ENCODE results near the gene PPP6R2. TPM values are rescaled to one million over a fixed set of nuclear protein-coding genes. Genes with fewer than 3 reads are reported as not detected.
"Not testable (repeated sequence)": the region's sequence is repeated elsewhere in the genome, so short reads cannot be mapped to it uniquely, and the experiment has no call there.

Gene PPP6R2
- total RNA-seq, 2 donors from 2014 or later: 62.1 to 63.7 TPM

- H3K9me3 ChIP-seq (ENCODE audit: control insufficient read depth, low read length, poor library complexity, severe bottlenecking): no peaks in the 10 kb centered on the region
- DNase-seq (no peak), ATAC-seq (no peak)
- Mint-ChIP-seq H3K4me1 (peaks cover 8% of the 10 kb centered on the region), H3K36me3 (ENCODE audit: low read depth) (no peaks in the 10 kb centered on the region), H3K4me3 (no peak overlapping the region), H3K27me3 (no peaks in the 10 kb centered on the region), H3K27ac (no peak overlapping the region)
These were observed 26.7 kb upstream of the PPP6R2 start for GRCh38 chr22:50316114-50317065.

DNA sequence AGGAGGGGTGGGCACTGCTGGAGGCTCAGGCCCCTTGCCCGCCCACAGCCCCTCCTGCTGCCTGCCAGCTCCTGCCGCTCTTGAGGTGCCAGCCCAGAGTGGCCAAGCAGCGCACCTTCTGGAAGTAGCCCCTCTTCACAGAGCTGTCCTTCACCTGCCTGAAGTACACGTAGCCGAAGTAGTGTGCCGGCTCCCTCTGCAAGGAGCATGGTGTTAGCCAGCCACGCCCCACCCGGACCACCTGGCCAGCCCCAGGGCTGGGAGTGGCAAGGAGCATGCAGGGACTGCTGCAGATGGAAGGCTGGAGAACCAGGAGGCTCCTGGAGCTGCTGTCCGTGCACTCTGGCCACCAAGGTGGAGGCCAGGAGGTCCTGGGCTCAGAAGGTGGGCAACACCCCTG is 25.9 kb upstream of the PPP6R2 start:
- no peaks in the 10 kb centered on the region for H3K9me3 ChIP-seq (ENCODE audit: control insufficient read depth, low read length, poor library complexity, severe bottlenecking)
- Mint-ChIP-seq H3K4me3 (no peak overlapping the region), H3K4me1 (peaks cover 8% of the 10 kb centered on the region), H3K27me3 (no peaks in the 10 kb centered on the region), H3K27ac (no peak overlapping the region), H3K36me3 (ENCODE audit: low read depth) (no peaks in the 10 kb centered on the region)
- ATAC-seq (no peak), DNase-seq (no peak)

GRCh38 chr22:50317674-50318073 is 25.5 kb upstream of the PPP6R2 start:
- no peaks in the 10 kb centered on the region for H3K9me3 ChIP-seq (ENCODE audit: control insufficient read depth, low read length, poor library complexity, severe bottlenecking)
- Mint-ChIP-seq H3K4me1 (peaks cover 8% of the 10 kb centered on the region), H3K4me3 (no peak overlapping the region), H3K36me3 (ENCODE audit: low read depth) (no peaks in the 10 kb centered on the region), H3K27ac (no peak overlapping the region), H3K27me3 (no peaks in the 10 kb centered on the region)
- ATAC-seq: no peak
- DNase-seq: no peak

- Mint-ChIP-seq H3K27ac (no peak overlapping the region), H3K4me3 (no peak overlapping the region), H3K27me3 (no peaks in the 10 kb centered on the region), H3K4me1 (peaks cover 8% of the 10 kb centered on the region), H3K36me3 (ENCODE audit: low read depth) (no peaks in the 10 kb centered on the region)
- DNase-seq (no peak), ATAC-seq (no peak)
- H3K9me3 ChIP-seq (ENCODE audit: control insufficient read depth, low read length, poor library complexity, severe bottlenecking): no peaks in the 10 kb centered on the region
These were observed 24.8 kb upstream of the PPP6R2 start for GRCh38 chr22:50318356-50318697.

DNA sequence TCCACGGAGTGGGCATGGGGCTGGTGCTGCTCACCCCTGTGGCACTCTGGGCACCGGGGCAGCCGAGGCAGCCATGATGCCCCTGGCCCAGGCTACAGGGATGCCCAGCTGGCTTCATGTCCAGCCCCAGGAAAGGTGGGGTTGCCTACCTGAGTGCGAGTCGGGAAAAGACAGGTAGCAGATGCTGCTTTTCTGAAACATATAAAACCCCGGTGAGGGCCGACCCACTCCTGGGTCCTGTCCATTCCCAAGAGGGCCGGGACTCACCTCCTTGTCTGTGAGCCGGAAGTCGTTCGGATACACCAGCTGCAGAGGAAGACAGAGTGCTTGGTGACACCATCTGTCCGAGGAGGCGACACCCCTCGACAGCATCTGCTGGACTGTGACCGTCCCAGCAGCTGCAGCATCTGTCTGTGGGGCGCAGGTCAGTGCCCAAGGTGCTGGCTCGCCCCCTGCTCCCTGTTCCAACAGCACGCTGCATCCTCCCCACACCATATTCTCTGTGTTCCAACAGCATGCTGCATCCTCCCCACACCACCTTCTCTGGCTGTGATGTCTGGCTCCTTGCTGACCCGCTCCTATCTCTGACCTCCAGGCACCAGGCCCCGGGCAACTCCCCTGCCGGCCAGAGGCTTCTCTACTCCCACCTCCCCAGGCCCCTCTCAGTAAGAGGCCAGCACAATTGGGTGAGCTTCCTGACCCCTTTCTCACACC is 24.3 kb upstream of the PPP6R2 start:
- DNase-seq (no peak), ATAC-seq (no peak)
- no peak overlapping the region for H3K4me3 Mint-ChIP-seq
- H3K27ac Mint-ChIP-seq: no peak overlapping the region
- no peaks in the 10 kb centered on the region for H3K27me3 Mint-ChIP-seq
- H3K4me1 Mint-ChIP-seq: peaks cover 8% of the 10 kb centered on the region
- H3K9me3 ChIP-seq (ENCODE audit: control insufficient read depth, low read length, poor library complexity, severe bottlenecking): no peaks in the 10 kb centered on the region
- H3K36me3 Mint-ChIP-seq (ENCODE audit: low read depth): no peaks in the 10 kb centered on the region

GRCh38 chr22:50319503-50319951 is 23.6 kb upstream of the PPP6R2 start:
- H3K9me3 ChIP-seq (ENCODE audit: control insufficient read depth, low read length, poor library complexity, severe bottlenecking): no peaks in the 10 kb centered on the region
- Mint-ChIP-seq H3K4me1 (peaks cover 3% of the 10 kb centered on the region), H3K27me3 (no peaks in the 10 kb centered on the region), H3K36me3 (ENCODE audit: low read depth) (no peaks in the 10 kb centered on the region), H3K27ac (no peak overlapping the region), H3K4me3 (no peak overlapping the region)
- DNase-seq: no peak
- no peak for ATAC-seq

GRCh38 chr22:50320116-50320515 is 23.0 kb upstream of the PPP6R2 start:
- no peaks in the 10 kb centered on the region for H3K9me3 ChIP-seq (ENCODE audit: control insufficient read depth, low read length, poor library complexity, severe bottlenecking)
- no peak overlapping the region for H3K27ac Mint-ChIP-seq
- ATAC-seq: no peak
- peaks cover 3% of the 10 kb centered on the region for H3K4me1 Mint-ChIP-seq
- no peak overlapping the region for H3K4me3 Mint-ChIP-seq
- H3K27me3 Mint-ChIP-seq: no peaks in the 10 kb centered on the region
- DNase-seq: no peak
- no peaks in the 10 kb centered on the region for H3K36me3 Mint-ChIP-seq (ENCODE audit: low read depth)

GRCh38 chr22:50320671-50321325 is 22.3 kb upstream of the PPP6R2 start:
- DNase-seq: no peak
- Mint-ChIP-seq H3K36me3 (ENCODE audit: low read depth) (no peaks in the 10 kb centered on the region), H3K4me3 (no peak overlapping the region), H3K27ac (no peak overlapping the region), H3K4me1 (peaks cover under 1% of the 10 kb centered on the region), H3K27me3 (peaks cover 3% of the 10 kb centered on the region)
- no peaks in the 10 kb centered on the region for H3K9me3 ChIP-seq (ENCODE audit: control insufficient read depth, low read length, poor library complexity, severe bottlenecking)
- ATAC-seq: no peak

GRCh38 chr22:50322382-50323104 is 20.6 kb upstream of the PPP6R2 start:
- H3K36me3 Mint-ChIP-seq (ENCODE audit: low read depth); H3K4me3 Mint-ChIP-seq; H3K9me3 ChIP-seq (ENCODE audit: control insufficient read depth, low read length, poor library complexity, severe bottlenecking); H3K4me1 Mint-ChIP-seq; H3K27ac Mint-ChIP-seq; H3K27me3 Mint-ChIP-seq; DNase-seq; ATAC-seq: not testable (repeated sequence)

- Mint-ChIP-seq H3K27ac (no peak overlapping the region), H3K4me1 (peaks cover 8% of the 10 kb centered on the region), H3K4me3 (no peak overlapping the region), H3K27me3 (peaks cover 7% of the 10 kb centered on the region), H3K36me3 (ENCODE audit: low read depth) (no peaks in the 10 kb centered on the region)
- DNase-seq: no peak
- no peaks in the 10 kb centered on the region for H3K9me3 ChIP-seq (ENCODE audit: control insufficient read depth, low read length, poor library complexity, severe bottlenecking)
- ATAC-seq: no peak
These were observed 19.2 kb upstream of the PPP6R2 start for GRCh38 chr22:50323900-50324299.

GRCh38 chr22:50325444-50326224 is 17.5 kb upstream of the PPP6R2 start:
- ATAC-seq (no peak), DNase-seq (no peak)
- H3K9me3 ChIP-seq (ENCODE audit: control insufficient read depth, low read length, poor library complexity, severe bottlenecking): no peaks in the 10 kb centered on the region
- Mint-ChIP-seq H3K27me3 (peaks cover 7% of the 10 kb centered on the region), H3K27ac (peak overlapping the region; percentile 56), H3K36me3 (ENCODE audit: low read depth) (no peaks in the 10 kb centered on the region), H3K4me1 (peaks cover 8% of the 10 kb centered on the region), H3K4me3 (peak overlapping the region; percentile 90)

GRCh38 chr22:50326225-50326955 is 16.7 kb upstream of the PPP6R2 start:
- DNase-seq (no peak), ATAC-seq (no peak)
- H3K27me3 Mint-ChIP-seq: peaks cover 12% of the 10 kb centered on the region
- H3K27ac Mint-ChIP-seq: peak overlapping the region; percentile 56
- H3K4me3 Mint-ChIP-seq: peak overlapping the region; percentile 90
- H3K9me3 ChIP-seq (ENCODE audit: control insufficient read depth, low read length, poor library complexity, severe bottlenecking): no peaks in the 10 kb centered on the region
- peaks cover 10% of the 10 kb centered on the region for H3K4me1 Mint-ChIP-seq
- no peaks in the 10 kb centered on the region for H3K36me3 Mint-ChIP-seq (ENCODE audit: low read depth)

Data from T-helper 17 cell (primary cell).